ENCODE data around the gene EPHA5.

DNA sequence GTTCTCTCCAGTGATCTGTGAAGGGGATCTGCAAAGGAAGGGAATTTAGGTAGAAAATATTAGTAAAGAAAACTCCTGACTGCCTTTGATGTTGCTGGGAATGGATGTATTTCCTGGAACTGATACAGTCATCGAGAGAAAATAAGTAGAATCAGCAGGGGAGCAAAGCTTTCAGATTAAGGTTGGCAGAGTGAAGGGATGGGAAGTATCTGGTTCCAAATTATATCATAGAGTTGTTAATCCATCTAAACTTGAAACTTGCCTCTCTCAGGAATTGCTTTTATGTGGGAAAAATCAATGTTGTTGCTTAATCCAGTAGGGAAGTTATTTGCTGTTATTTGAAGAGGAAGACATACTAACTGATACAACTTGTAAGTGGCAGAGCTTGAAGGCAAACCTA, 19.3 kb downstream of the EPHA5 start:
- TF ChIP-seq, protein P1, sequence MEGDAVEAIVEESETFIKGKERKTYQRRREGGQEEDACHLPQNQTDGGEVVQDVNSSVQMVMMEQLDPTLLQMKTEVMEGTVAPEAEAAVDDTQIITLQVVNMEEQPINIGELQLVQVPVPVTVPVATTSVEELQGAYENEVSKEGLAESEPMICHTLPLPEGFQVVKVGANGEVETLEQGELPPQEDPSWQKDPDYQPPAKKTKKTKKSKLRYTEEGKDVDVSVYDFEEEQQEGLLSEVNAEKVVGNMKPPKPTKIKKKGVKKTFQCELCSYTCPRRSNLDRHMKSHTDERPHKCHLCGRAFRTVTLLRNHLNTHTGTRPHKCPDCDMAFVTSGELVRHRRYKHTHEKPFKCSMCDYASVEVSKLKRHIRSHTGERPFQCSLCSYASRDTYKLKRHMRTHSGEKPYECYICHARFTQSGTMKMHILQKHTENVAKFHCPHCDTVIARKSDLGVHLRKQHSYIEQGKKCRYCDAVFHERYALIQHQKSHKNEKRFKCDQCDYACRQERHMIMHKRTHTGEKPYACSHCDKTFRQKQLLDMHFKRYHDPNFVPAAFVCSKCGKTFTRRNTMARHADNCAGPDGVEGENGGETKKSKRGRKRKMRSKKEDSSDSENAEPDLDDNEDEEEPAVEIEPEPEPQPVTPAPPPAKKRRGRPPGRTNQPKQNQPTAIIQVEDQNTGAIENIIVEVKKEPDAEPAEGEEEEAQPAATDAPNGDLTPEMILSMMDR (IDR thresholded peaks at IDR 0.05; ENCODE audit: insufficient read depth, low read length), result no peak
- TF ChIP-seq, protein P2, sequence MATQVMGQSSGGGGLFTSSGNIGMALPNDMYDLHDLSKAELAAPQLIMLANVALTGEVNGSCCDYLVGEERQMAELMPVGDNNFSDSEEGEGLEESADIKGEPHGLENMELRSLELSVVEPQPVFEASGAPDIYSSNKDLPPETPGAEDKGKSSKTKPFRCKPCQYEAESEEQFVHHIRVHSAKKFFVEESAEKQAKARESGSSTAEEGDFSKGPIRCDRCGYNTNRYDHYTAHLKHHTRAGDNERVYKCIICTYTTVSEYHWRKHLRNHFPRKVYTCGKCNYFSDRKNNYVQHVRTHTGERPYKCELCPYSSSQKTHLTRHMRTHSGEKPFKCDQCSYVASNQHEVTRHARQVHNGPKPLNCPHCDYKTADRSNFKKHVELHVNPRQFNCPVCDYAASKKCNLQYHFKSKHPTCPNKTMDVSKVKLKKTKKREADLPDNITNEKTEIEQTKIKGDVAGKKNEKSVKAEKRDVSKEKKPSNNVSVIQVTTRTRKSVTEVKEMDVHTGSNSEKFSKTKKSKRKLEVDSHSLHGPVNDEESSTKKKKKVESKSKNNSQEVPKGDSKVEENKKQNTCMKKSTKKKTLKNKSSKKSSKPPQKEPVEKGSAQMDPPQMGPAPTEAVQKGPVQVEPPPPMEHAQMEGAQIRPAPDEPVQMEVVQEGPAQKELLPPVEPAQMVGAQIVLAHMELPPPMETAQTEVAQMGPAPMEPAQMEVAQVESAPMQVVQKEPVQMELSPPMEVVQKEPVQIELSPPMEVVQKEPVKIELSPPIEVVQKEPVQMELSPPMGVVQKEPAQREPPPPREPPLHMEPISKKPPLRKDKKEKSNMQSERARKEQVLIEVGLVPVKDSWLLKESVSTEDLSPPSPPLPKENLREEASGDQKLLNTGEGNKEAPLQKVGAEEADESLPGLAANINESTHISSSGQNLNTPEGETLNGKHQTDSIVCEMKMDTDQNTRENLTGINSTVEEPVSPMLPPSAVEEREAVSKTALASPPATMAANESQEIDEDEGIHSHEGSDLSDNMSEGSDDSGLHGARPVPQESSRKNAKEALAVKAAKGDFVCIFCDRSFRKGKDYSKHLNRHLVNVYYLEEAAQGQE (IDR thresholded peaks at IDR 0.05; ENCODE audit: insufficient replicate concordance, low read depth), result no peak
